Stimulated activated CD8-positive, alpha-beta memory T cell treated with anti-CD3 and anti-CD28 coated beads, Interleukin-7, amount 100 ng/mL, for 4 hours (primary cell): ENCODE data around the gene PLXNA4.

Experiments
- DNase-seq, 2 donors: peaks; one replicate each; pipeline ENCODE4 v3.0.0-alpha.2; 2020; ENCODE audit warnings: low read depth in 2 of 2

Gene PLXNA4

GRCh38 chr7:132436121-132436520, 140.1 kb downstream of the PLXNA4 start:
- no peak for DNase-seq

DNA sequence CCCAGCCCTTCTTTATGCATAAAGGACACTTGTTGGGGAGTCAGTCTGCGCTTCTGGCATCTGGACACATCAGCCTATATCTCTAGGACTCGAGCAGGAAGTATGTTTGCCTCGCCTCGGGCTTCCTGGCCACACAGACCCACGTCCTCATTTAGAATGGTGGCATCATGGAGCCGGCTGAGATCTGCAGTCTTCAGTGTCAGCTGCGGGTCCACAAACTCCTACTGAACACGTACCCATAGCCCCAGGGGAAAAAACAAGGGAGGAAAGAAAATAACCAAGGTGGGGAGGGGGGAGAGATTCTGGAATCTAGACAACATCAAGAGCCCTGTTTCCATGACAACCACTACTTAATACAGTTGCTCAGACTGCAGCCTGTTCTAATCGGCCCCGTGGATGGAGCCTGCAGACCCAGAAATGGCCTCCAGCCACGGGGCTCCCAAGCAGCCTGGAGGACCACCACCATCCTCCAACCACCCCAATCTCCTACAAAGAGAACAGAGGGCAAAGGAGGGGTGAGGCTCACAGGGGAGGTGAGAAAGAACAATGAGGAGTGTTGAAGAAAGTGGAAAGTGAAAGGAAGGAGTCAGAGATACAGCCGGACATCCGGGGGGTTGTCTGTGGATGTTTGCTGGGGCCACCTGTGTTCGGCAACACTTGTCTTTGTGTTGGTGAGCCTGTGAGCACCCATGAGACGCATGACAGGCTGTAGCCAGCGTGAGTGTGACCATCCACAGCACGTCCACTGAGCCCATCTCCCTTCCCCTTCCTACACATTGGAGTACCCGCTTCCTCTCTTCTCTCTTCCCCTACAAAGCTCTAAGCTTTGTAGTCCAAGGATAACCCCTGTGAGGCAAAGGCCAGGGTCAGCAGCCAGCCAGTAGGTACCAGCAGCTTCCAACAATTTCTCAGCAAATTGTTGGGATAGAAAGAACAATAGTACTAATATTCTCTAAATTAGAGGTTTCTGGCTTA, 141.0 kb downstream of the PLXNA4 start:
- no peak for DNase-seq

DNA sequence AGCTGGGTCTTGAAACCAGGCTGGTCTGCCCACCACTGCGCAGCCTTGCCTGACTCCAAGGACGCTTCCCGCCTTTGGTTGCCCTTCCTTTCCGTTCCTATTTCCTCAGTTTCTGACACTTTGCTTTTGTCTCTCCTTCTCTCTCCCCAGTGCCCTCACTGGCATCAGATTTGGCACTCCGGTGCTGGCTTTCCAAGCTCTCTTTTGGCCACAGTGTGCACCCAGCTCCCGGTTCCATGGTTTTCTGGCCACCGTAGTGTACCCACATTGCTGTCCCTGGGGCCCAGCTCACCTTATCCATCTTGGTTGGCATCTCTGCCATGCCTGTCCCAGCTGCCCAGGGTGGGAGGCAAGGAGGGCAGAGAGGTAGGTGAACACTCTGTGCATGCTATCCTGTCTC, 142.2 kb downstream of the PLXNA4 start:
- DNase-seq: no peak

DNA sequence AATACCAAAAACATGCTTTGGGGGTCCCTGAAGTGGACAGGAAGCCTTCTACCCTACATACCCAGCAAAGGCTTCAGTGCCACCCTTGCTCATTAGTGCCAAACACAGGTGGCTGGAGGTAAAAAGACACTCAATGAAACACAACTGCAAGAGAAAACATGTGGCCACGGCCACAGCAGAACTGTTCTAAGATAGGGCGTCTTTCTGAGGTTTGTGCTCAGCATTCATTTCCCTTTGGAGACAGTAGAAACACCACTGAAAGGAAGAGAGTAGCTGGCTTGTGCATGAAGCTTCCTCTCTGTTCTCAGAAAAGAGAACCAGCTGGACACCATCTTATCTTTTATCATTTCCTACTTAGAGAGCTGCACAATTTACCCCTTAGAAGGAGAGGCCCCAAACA, 143.0 kb downstream of the PLXNA4 start:
- DNase-seq: no peak

GRCh38 chr7:132430861-132431822, 145.1 kb downstream of the PLXNA4 start:
- peak; percentile 49 to 51 for DNase-seq

GRCh38 chr7:132430041-132430855, 146.0 kb downstream of the PLXNA4 start:
- DNase-seq: no peak

DNA sequence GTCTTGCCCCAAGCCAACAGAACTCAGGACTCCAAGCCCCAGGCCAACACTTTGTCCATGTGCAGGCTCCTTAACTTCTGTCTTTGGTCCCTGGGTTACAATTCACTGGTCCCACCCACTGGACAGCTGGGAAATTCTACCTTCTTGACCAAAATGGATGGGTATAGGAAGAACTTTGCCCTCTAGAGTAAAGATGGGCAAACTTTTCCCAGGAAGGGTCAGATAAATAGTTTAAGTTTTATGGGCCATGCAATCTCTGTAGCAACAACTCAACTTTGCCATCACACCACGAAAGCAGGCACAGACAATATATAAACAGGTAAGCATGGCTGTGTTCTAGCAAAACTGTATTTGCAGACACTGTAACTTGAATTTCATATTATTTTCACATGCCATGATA, 147.1 kb downstream of the PLXNA4 start:
- DNase-seq: no peak

DNA sequence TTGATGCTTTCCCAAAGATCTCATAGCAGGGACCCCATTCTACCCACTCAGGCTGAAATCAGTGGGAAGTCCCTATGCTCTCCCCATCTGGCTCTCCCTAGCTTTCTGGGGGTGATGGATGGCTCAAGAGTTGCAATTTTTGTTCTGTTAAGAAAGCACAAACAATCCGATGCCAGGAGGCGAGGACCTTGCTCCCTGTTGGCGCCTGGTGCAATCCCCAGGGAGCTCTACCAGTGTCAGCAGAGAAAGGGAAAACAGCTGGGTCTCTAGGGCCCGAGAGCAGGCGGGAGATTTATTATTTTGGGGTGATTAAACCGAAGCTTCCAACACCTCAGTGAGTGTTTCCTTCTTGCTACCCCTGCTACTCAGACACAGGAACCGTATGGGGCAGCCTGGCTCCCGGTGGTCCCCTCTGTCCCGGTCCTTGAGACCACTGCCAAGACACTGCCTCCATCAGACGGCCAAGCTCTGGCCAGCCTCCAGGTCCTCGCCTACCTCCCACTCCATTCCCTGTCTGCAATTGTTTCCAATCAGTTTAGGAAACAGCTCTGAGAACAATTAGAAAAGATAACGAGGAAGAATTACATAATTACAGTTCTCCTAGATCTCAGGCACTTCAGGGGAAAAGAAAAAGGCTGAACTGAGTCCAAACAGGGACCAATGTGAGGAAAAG, 147.9 kb downstream of the PLXNA4 start:
- DNase-seq: no peak

- no peak for DNase-seq
These were observed 150.3 kb downstream of the PLXNA4 start for GRCh38 chr7:132425942-132426341.

DNA sequence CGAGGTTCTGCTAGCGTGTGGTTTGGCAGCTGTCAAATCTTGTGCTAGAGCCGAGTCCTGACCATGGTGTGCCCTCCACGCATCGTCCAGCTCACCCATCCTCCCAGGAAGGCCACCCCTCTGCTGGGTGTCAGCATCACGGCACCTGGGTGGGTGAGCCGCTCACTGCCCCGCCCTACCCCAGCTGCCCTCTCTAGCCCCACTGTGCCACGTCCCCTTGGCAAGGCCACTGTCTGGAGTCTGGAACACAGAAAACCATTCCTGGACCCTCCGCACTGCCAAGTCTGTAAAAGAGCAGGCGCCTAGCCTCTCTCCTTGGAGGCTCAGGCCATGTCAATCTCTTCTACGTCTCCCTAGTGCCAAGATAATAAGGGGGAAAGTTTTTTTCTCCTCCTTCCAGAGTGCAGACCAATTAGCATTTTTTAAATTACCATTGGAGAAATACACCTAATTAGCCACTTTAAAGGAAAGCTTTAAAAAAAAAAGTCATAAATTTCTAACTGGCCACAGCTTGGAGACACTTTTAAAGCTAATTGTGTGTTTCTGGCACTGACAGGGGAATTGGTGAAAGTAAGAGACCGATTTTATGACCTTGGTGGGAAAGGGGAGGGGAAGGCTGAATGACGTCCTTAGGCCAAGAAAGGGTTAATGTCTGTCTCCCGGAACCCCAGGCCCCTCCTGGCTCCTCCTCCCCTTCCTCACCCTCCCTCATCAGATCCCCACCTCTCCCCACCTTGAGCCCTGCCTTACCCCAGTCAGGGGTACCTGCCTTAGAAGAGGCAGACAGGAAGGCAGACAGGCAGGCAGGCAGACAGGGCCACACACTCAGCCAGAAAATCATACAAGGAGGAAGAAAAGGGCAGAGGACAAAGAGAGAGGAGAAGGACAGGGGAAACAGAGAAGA, 151.2 kb downstream of the PLXNA4 start:
- DNase-seq: no peak

GRCh38 chr7:132424277-132424676, 152.0 kb downstream of the PLXNA4 start:
- no peak for DNase-seq

GRCh38 chr7:132423594-132424200, 152.6 kb downstream of the PLXNA4 start:
- DNase-seq: no peak

GRCh38 chr7:132422502-132423111, 153.7 kb downstream of the PLXNA4 start:
- DNase-seq: no peak

DNA sequence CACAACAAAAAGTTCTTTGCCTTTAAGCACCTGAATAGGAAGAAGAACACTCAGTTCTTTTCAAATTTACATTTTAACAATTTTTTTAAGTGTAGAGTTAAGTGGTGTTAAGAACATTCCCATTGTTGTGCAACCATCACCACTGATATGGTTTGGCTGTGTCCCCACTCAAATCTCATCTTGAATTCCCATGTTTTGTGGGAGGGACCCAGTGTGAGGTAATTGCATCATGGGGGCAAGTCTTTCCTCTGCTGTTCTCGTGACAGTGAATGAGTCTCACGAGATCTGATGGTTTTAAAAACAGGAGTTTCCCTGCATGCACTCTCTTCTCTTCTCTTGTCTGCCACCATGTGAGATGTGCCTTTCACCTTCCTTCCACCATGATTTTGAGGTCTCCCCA, 155.7 kb downstream of the PLXNA4 start:
- DNase-seq: no peak

DNA sequence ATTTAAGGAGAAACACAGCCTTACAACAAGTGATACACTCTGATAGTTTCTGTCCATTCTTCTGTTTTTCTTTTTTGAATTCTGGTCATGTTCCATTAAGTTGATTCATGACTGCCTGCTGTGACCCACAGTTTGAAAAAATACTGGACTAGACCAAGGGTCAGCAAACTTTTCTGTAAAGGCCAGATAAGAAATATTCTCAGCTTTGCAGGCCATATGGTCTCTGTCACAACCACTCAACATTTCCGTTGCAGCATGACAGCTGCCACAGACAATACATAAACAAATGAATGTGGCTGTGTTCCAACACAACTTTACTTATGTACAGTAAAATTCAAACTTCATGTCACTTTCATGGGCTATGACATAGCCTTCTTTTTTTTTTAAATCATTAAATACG, 156.7 kb downstream of the PLXNA4 start:
- DNase-seq: no peak

DNA sequence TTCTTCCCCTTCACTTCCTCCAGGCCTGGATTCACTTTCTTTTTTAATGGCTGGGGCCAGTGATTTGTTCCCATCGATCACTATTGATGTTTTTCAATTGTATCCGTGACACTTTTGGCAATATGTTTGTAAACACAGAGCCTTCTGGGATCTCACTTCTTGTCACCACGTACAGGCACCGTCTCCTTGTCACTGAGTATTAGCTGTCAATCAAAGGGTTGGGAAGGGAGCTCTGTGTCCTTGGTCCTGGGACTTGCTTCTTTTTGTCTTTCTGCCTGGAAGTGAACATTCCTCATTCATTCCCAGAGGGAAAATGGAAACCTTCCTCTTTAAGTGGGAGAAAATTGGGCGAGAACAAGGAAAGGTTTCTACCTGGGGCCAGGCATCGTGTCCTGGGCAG, 157.4 kb downstream of the PLXNA4 start:
- DNase-seq: no peak

- DNase-seq: no peak
These were observed 159.0 kb downstream of the PLXNA4 start for GRCh38 chr7:132417103-132417906.

GRCh38 chr7:132416395-132416794, 159.9 kb downstream of the PLXNA4 start:
- no peak for DNase-seq
